ENCODE data around the gene CGB8. TPM values are rescaled to one million over a fixed set of nuclear protein-coding genes. Genes with fewer than 3 reads are reported as not detected.
A peak's percentile ranks its signal among the peaks of the same experiment; 100 is the strongest.

CGB8 gene

GRCh38 chr19:49004133-49004532 lies 44.8 kb downstream of the CGB8 start:
- H3K27ac ChIP-seq (replicated peaks) = no peak overlapping the region
- TF ChIP-seq GABPA (IDR thresholded peaks at IDR 0.05; ENCODE audit: low read depth) (no peak), CTCF (IDR thresholded peaks at IDR 0.05; ENCODE audit: insufficient read depth, low read length) (no peak)
- no peak overlapping the region for H3K4me3 ChIP-seq (replicated peaks; ENCODE audit: insufficient read depth, low read length)
- no peak for DNase-seq (ENCODE audit: low read depth in 1 of 2, low spot score in 1 of 2)
- no peaks in the 10 kb centered on the region for H3K27me3 ChIP-seq (ENCODE audit: insufficient read depth, poor library complexity, severe bottlenecking)

- TF ChIP-seq REST (IDR thresholded peaks at IDR 0.05; ENCODE audit: insufficient replicate concordance, low read depth) (no peak), CTCF (IDR thresholded peaks at IDR 0.05; ENCODE audit: insufficient read depth, low read length) (peak; percentile 41), GABPA (IDR thresholded peaks at IDR 0.05; ENCODE audit: low read depth) (no peak), POLR2AphosphoS5 (IDR thresholded peaks at IDR 0.05; ENCODE audit: low read depth) (no peak), SPI1 (IDR thresholded peaks at IDR 0.05; ENCODE audit: borderline replicate concordance, low read depth) (peak; percentile 28; the same call in 1 of the 2 replicates)
- H3K4me3 ChIP-seq (replicated peaks; ENCODE audit: insufficient read depth, low read length) = no peak overlapping the region
- no peak overlapping the region for H3K27ac ChIP-seq (replicated peaks)
- DNase-seq (ENCODE audit: low read depth in 1 of 2, low spot score in 1 of 2) = peak in 1 of 2 experiments; percentile 57
- H3K27me3 ChIP-seq (ENCODE audit: insufficient read depth, poor library complexity, severe bottlenecking) = no peaks in the 10 kb centered on the region
Measured at GRCh38 chr19:48999481-49000325, 49.2 kb downstream of the CGB8 start.

- TF ChIP-seq REST (IDR thresholded peaks at IDR 0.05; ENCODE audit: insufficient replicate concordance, low read depth) = no peak
- peak; percentile 33 for TF ChIP-seq CTCF (IDR thresholded peaks at IDR 0.05; ENCODE audit: insufficient read depth, low read length)
- DNase-seq (ENCODE audit: low read depth in 1 of 2, low spot score in 1 of 2) = peak; percentile 52 to 68
- H3K4me3 ChIP-seq (replicated peaks; ENCODE audit: insufficient read depth, low read length) = no peak overlapping the region
Measured at GRCh38 chr19:48997972-48998371, 50.9 kb downstream of the CGB8 start.

More at GRCh38 chr19:48997972-48998371, 50.9 kb downstream of the CGB8 start:
- no peak overlapping the region for H3K27ac ChIP-seq (replicated peaks)
- H3K27me3 ChIP-seq (ENCODE audit: insufficient read depth, poor library complexity, severe bottlenecking) = no peaks in the 10 kb centered on the region

Small RNA genes lying within 50 kb of the gene (microRNA-seq; reads per million reads assigned to microRNA genes)
- not detected for gene MIR6798

All from HL-60 (cell line).